H1 (cell line): ENCODE results near the gene ITGB2.

Experiments used
- CTCF ChIP-seq, 3 experiments: IDR thresholded peaks; 1 replicate in 2 of 3; 2 replicates in 1 of 3; pipeline versions ENCODE4 v1.5.1 to v1.6.1; 2011; ENCODE audit warnings: low read length in 3 of 3, mild to moderate bottlenecking in 3 of 3, inconsistent platforms in 2 of 3, low read depth in 1 of 3, moderate library complexity in 1 of 3; ENCODE audit not compliant: insufficient read depth in 1 of 3; ENCODE audit errors: control extremely low read depth in 1 of 3
- POLR2A ChIP-seq, 2 experiments: IDR thresholded peaks; 1 replicate in 1 of 2; 2 replicates in 1 of 2; pipeline ENCODE4 v1.6.1; 2011; ENCODE audit warnings: low read depth in 2 of 2, low read length in 2 of 2, mild to moderate bottlenecking in 2 of 2; ENCODE audit errors: control extremely low read depth in 1 of 2
- POU5F1 ChIP-seq: IDR thresholded peaks from 2 replicates; pipeline ENCODE4 v1.6.1; 2011; ENCODE audit warnings: low read depth, mild to moderate bottlenecking, low read length, moderate library complexity
- TAF7 ChIP-seq: optimal IDR thresholded peaks from 2 replicates; pipeline ENCODE3; 2011; ENCODE audit warnings: low read depth, mild to moderate bottlenecking, inconsistent platforms, low read length, moderate library complexity, borderline replicate concordance

DNA sequence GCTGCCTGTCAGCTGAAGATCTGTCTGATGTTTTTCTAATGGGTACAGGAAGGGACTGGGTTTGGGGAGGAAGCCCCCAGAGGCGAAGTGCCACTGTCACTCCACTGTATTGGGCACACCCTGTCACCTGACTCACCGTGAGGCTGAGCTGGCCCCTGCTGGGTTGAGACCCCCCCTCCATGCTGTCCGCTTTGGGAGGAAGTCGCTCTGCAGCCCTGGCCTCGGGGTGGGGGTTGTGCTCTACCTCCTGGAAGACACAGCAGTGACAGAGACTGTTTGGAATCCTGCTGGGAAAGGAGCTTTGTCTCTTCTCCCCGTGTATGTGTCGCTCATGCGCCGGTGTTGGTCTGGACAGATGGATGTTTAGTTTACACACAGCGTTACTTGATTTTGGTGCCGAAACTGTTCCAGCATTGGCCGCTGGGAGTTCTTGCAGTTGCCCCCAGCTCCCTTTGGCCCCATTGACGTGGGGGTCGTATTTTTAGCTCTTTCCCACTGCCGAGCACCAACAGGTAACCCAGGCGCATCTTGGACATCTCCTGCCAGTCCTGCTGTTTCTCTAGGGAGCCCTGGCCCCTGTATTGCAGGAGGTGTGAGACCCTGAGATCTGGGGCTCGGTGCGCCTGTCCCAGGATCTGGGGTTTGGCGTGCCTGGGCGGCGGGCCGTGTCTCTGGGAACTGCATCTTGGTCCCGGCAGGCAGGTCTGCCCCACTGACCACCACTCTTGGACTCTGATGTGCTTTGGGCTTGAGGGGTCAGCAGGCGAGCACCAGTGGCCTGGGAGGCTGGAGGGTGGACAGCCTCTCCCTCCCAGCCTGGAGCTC, 49.4 kb upstream of the ITGB2 start:
- TF ChIP-seq POU5F1 (no peak), CTCF (IDR thresholded peaks at IDR 0.05; ENCODE audit: control extremely low read depth in 1 of 3, insufficient read depth in 1 of 3, low read depth in 1 of 3, low read length in 3 of 3) (no peak), POLR2A (IDR thresholded peaks at IDR 0.05; ENCODE audit: control extremely low read depth in 1 of 2, low read depth in 2 of 2, low read length in 2 of 2) (no peak), TAF7 (no peak)
